CD14-positive monocyte (primary cell): ENCODE results near the gene ZNF292. TPM values are rescaled to one million over a fixed set of nuclear protein-coding genes. Genes with fewer than 3 reads are reported as not detected.

Experiments
- DNase-seq, 3 donors: peaks; one replicate each; pipeline ENCODE4 v3.0.0-alpha.2; 2011 to 2022
- H2AFZ ChIP-seq: 2 replicates; pipeline ENCODE4 v1.6.0; 2012; ENCODE audit warnings: mild to moderate bottlenecking, low read depth, low read length, inconsistent platforms; ENCODE audit not compliant: insufficient read depth, poor library complexity, severe bottlenecking
- H3K27ac ChIP-seq, 2 donors: 1 replicate in 1 of 2; 2 replicates in 1 of 2; pipeline ENCODE4 v1.5.1; 2012 to 2013; ENCODE audit warnings: low read length in 2 of 2, control low read depth in 1 of 2, inconsistent platforms in 1 of 2, low read depth in 1 of 2, mild to moderate bottlenecking in 1 of 2
- H3K27me3 ChIP-seq, 2 donors: one replicate each; pipeline versions ENCODE4 v1.6.0 to v1.6.1; 2011 to 2013; ENCODE audit warnings: low read length in 2 of 2; ENCODE audit not compliant: control insufficient read depth in 2 of 2, insufficient read depth in 2 of 2
- H3K36me3 ChIP-seq, 2 donors: replicated peaks in 1 of 2; 1 replicate in 1 of 2; 2 replicates in 1 of 2; pipeline versions ENCODE4 v1.5.1 to v1.6.1; 2012 to 2013; ENCODE audit warnings: low read length in 2 of 2, control low read depth in 1 of 2, inconsistent platforms in 1 of 2, mild to moderate bottlenecking in 1 of 2; ENCODE audit not compliant: insufficient read depth in 2 of 2, control insufficient read depth in 1 of 2
- H3K4me1 ChIP-seq, 2 donors: 1 replicate in 1 of 2; 2 replicates in 1 of 2; pipeline versions ENCODE4 v1.5.1 to v1.6.1; 2012 to 2013; ENCODE audit warnings: low read length in 2 of 2, control low read depth in 1 of 2, inconsistent platforms in 1 of 2, mild to moderate bottlenecking in 1 of 2, moderate library complexity in 1 of 2; ENCODE audit not compliant: insufficient read depth in 2 of 2, control insufficient read depth in 1 of 2
- H3K4me2 ChIP-seq: replicated peaks from 2 replicates; pipeline ENCODE3; 2012; ENCODE audit warnings: low read length, moderate library complexity, mild to moderate bottlenecking; ENCODE audit not compliant: poor library complexity, severe bottlenecking; ENCODE audit errors: extremely low read depth
- H3K4me3 ChIP-seq, 3 experiments: fragments of 200-600 bp in 1 of 3; sonication (generic) in 1 of 3; replicated peaks in 1 of 3; 1 replicate in 2 of 3; 2 replicates in 1 of 3; pipeline ENCODE4 v1.5.1; 2011 to 2013; ENCODE audit warnings: low read length in 3 of 3, mild to moderate bottlenecking in 3 of 3, control low read depth in 2 of 3, low read depth in 2 of 3, inconsistent platforms in 1 of 3, moderate library complexity in 1 of 3
- H3K79me2 ChIP-seq: 2 replicates; pipeline ENCODE4 v1.6.0; 2012; ENCODE audit warnings: mild to moderate bottlenecking, control low read depth, inconsistent platforms, low read length, moderate library complexity; ENCODE audit not compliant: insufficient read depth
- H3K9ac ChIP-seq: 2 replicates; pipeline ENCODE4 v1.6.0; 2017; ENCODE audit warnings: low read length, mild to moderate bottlenecking; ENCODE audit not compliant: insufficient read depth, poor library complexity, severe bottlenecking
- H3K9me3 ChIP-seq, 2 donors: replicated peaks in 1 of 2; 1 replicate in 1 of 2; 2 replicates in 1 of 2; pipeline versions ENCODE4 v1.5.1 to v1.6.1; 2012 to 2013; ENCODE audit warnings: low read length in 2 of 2, control low read depth in 1 of 2; ENCODE audit not compliant: control insufficient read depth in 1 of 2, insufficient read depth in 1 of 2
- H4K20me1 ChIP-seq: 2 replicates; pipeline ENCODE4 v1.6.0; 2012; ENCODE audit warnings: mild to moderate bottlenecking, low read length, control low read depth, moderate library complexity; ENCODE audit not compliant: insufficient read depth
- H3K27ac Mint-ChIP-seq, 7 donors: one replicate each; pipeline ENCODE4 v1.8.0; 2020; ENCODE audit warnings: mild to moderate bottlenecking in 7 of 7, mixed read lengths in 7 of 7, moderate library complexity in 6 of 7, inconsistent platforms in 2 of 7
- H3K27me3 Mint-ChIP-seq, 3 donors: one replicate each; pipeline ENCODE4 v1.8.0; 2021 to 2022; ENCODE audit warnings: low read depth in 3 of 3, mild to moderate bottlenecking in 3 of 3, mixed read lengths in 3 of 3, moderate library complexity in 3 of 3, inconsistent platforms in 1 of 3
- H3K36me3 Mint-ChIP-seq, 2 donors: one replicate each; pipeline ENCODE4 v1.8.0; 2020; ENCODE audit warnings: mixed read lengths in 2 of 2, inconsistent platforms in 1 of 2, mild to moderate bottlenecking in 1 of 2
- H3K4me1 Mint-ChIP-seq: one replicate; pipeline ENCODE4 v1.8.0; 2020; ENCODE audit warnings: mild to moderate bottlenecking, mixed read lengths
- H3K4me3 Mint-ChIP-seq, 2 donors: one replicate each; pipeline ENCODE4 v1.8.0; 2020; ENCODE audit warnings: mild to moderate bottlenecking in 2 of 2, mixed read lengths in 2 of 2, moderate library complexity in 1 of 2
- H3K9me3 Mint-ChIP-seq, 7 donors: one replicate each; pipeline ENCODE4 v1.8.0; 2020 to 2022; ENCODE audit warnings: mixed read lengths in 7 of 7, mild to moderate bottlenecking in 6 of 7, moderate library complexity in 6 of 7, inconsistent platforms in 2 of 7
- CTCF ChIP-seq: fragments of 200-600 bp; IDR thresholded peaks from one replicate; pipeline ENCODE4 v1.8.0; 2022; ENCODE audit warnings: antibody characterized with exemption, mild to moderate bottlenecking
- WGBS: methylation state at CpG from one replicate; pipeline ENCODE4 v1.1.5; 2013; ENCODE audit warnings: missing lambda C conversion rate; ENCODE audit not compliant: insufficient coverage; 5-methylcytosine and 5-hydroxymethylcytosine counted together
- intact Hi-C, 2 donors: fragments of 100-400 bp; cut with micrococcal nuclease; formaldehyde crosslinking; loops; one replicate each; pipeline versions ENCODE4 v1.15.0 to v1.15.1; 2023
- polyA plus RNA-seq, 3 donors: library from polyadenylated mRNA; depleted of rRNA in 1 of 3; unstranded in 2 of 3; stranded (reverse) in 1 of 3; fragments of 300-500 nt in 2 of 3; fragments of >200 nt in 1 of 3; fragmentation: Illumina TruSeq in 2 of 3; gene quantifications; 1 replicate in 2 of 3; 2 replicates in 1 of 3; pipeline ENCODE4 v1.2.3, GENCODE V29; 2012 to 2021

The ZNF292 gene
- polyA plus RNA-seq, 3 donors, result 4.8 to 7.7 (median 7.6) TPM

GRCh38 chr6:87241304-87241703 lies 85.9 kb downstream of the ZNF292 start:
- TF ChIP-seq CTCF, result no peak
- Mint-ChIP-seq H3K27ac (no peak overlapping the region), H3K27me3 (no peaks in the 10 kb centered on the region), H3K9me3 (no peaks in the 10 kb centered on the region), H3K4me1 (no peaks in the 10 kb centered on the region), H3K4me3 (no peak overlapping the region), H3K36me3 (peaks cover 16 to 53% of the 10 kb centered on the region in 2 donors)
- intact Hi-C loops, result no loop called here
- Histone ChIP-seq H3K36me3 (peaks cover 18 to 49% of the 10 kb centered on the region in 2 donors), H3K27ac (no peak overlapping the region), H3K4me2 (no peak overlapping the region), H3K4me1 (no peaks in the 10 kb centered on the region), H3K4me3 (no peak overlapping the region), H3K9me3 (no peaks in the 10 kb centered on the region), H3K79me2 (no peaks in the 10 kb centered on the region), H3K9ac (no peak overlapping the region), H3K27me3 (no peaks in the 10 kb centered on the region), H2AFZ (no peak overlapping the region), H4K20me1 (no peaks in the 10 kb centered on the region)
- WGBS, result 100% methylated on average over 1 of the region's 5 CpGs
- DNase-seq, result no peak

- no peak overlapping the region for H3K4me3 Mint-ChIP-seq
- no peaks in the 10 kb centered on the region for H3K27me3 ChIP-seq
- no peak overlapping the region for H3K9ac ChIP-seq
- no peak overlapping the region for H3K4me3 ChIP-seq
- no peaks in the 10 kb centered on the region for H3K9me3 ChIP-seq
- H4K20me1 ChIP-seq, result no peaks in the 10 kb centered on the region
- no peaks in the 10 kb centered on the region for H3K79me2 ChIP-seq
- no peaks in the 10 kb centered on the region for H3K9me3 Mint-ChIP-seq
- peaks cover 24 to 63% of the 10 kb centered on the region in 2 donors for H3K36me3 Mint-ChIP-seq
- no peak overlapping the region for H3K27ac ChIP-seq
- no peak overlapping the region for H3K27ac Mint-ChIP-seq
- H3K4me1 Mint-ChIP-seq, result no peaks in the 10 kb centered on the region
- no peak overlapping the region for H3K4me2 ChIP-seq
- no peaks in the 10 kb centered on the region for H3K27me3 Mint-ChIP-seq
- no peak overlapping the region for H2AFZ ChIP-seq
- 100% methylated on average over 1 of the region's 4 CpGs for WGBS
- H3K36me3 ChIP-seq, result peaks cover 29 to 59% of the 10 kb centered on the region in 2 donors
- no peaks in the 10 kb centered on the region for H3K4me1 ChIP-seq
- TF ChIP-seq CTCF, result no peak
- intact Hi-C loops, result no loop called here
- no peak for DNase-seq
Observed at GRCh38 chr6:87242311-87242710, 86.9 kb downstream of the ZNF292 start.
